ENCODE results near the gene STX18.
A peak's percentile ranks its signal among the peaks of the same experiment; 100 is the strongest.

The STX18 gene

DNA sequence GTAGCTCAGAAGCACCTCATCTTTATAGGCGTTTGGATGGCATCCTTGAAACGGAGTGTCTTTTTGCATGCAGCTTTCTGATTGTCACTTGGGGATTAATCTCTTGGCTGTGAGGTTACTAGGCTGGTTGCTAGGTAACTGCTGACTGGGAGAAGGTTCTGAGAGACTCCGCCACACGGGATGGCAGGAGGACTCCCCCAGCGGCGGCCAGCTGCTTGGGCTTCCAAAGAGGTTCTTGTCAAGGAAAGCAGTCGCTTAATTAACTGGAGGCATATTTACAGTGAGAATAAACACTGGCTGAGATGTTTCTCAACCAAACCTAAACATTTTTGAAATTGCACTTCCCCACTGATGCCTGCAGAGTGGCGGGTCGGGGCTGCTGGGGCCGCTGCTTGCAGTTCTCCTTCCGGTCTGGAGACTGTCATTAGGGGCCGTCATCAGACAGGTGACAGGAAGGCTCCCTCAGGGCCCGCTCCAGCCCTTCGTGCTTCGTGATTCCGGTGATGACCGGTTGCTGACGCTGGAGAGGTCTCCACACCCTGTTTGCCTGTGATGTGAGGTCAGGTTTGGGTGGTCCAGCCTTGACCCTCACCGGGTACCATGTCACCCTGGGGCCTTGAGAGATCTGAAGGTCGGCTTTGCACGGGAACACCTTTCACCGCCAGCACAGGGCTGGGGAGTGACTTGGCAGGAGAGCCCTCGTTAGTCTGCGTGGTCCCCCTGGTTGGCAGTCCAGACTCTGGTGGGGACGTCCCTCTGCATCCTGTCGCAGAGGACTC is 145.8 kb downstream of the STX18 start:
- no peak for DNase-seq

GRCh38 chr4:4395371-4395770 is 146.5 kb downstream of the STX18 start:
- DNase-seq, result no peak

DNA sequence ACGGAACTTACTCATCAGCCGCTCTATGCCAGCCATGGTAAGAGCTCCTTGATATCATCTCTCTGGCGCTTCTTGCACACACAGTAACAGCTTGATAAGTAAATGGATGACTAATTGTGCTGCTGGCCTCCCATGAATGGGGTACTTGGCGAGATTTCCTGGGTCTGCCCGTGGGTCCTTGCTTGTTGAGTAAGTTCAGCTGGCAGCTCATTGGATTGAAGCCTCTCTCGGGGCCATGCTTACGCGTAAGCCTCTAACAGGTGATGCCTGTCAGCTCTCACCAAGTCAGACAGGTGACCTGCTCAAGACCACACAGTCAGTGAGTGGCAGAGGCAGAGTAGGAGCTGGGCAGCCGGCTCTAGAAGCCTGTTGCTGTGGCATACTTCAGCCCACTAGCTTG is 147.2 kb downstream of the STX18 start:
- DNase-seq, result no peak

DNA sequence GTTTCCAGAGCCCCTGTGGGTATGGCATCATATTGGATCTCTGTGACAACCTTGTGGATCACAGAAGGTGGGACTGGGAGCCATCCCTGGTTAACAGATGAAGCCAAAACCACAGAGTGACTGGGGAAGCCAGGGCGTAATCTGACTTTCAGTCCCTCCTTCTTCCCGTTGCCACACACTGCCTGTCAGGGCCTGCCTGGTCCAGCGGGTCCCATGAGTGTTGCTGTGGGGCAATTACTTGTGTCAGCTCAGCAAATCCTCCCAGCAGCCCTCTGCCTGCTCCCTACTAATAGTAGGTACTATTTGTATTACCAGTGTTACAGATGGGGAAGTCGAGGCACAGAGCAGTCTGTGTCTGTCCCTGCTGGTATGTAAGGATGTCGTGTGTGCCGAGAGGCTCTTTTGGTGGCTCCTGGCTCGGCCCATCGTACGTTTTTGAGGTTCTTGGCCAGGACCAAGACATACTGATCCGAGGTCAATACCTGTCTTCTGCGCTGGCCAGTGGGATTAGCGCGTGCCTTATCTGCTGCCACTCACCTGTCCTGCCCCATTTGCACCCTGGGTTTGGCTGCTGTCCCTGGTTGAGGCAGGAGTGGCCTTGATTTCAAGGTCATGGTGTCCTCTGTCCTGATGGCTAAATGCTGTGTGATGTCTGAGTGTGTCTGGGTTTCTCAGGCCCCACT is 149.2 kb downstream of the STX18 start:
- no peak for DNase-seq

- DNase-seq, result no peak
Measured at GRCh38 chr4:4391866-4392265, 150.0 kb downstream of the STX18 start.

GRCh38 chr4:4390515-4391240 is 151.2 kb downstream of the STX18 start:
- no peak for DNase-seq

GRCh38 chr4:4390046-4390445 is 151.8 kb downstream of the STX18 start:
- no peak for DNase-seq

DNA sequence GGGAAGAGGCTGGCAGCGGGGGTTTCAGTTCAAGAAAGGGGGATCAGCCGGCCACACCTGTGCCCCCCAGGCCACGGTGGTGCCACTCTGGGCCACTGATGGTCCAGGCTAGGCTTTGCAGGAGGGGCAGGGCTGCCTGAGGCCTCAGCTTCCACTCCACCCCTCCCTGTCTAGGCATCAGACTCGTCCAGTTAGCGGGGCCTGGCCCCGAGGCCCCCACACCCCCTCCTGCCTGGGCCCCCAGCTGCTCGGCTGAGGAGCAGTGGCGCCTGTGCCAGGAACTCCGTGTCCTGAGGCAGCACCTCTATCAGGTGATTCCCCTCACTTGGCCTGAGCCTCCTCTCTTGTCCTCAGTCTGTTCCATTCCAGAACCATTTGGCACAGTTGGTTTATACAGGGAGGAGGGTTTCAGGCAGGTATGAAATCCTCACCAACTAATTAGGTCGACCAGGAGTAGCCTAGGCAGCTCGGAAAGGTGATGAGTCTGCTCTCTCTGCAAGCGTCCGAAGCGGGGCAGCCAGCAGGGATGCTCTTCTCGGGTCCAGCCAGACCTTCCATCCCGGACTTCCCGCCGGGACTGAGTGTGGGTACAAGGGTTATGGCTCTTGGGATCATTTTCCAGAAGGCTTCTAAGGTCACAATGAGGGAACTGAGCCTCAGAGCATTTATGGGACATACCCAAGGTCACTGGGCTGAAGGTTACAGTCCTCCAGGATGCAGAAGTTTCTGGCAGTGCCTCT is 152.8 kb downstream of the STX18 start:
- DNase-seq, result no peak

DNA sequence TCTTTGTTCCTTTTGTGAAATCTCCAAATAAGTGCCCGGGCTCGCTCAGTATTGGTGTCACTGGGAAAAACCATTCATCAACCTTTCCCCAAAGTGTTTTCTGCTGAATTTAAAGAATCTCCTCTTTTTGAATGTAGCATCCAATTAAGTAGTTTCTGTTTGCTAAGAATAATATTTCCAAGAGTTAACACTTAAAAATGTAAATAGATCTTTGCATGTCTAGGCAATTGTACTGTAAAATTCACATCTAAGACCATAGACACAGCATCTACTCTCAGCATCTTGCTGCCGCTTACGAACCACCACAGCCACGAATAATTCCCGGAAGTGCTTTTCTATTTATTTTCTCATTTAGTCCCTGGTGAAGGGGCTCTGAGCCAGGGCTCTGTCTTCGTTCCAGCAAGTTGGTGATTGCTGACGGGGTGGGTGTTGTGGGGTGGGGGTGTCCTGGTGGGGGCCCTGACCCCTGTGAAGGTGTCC is 153.5 kb downstream of the STX18 start:
- DNase-seq, result no peak

- no peak for DNase-seq
Measured at GRCh38 chr4:4387531-4388310, 154.1 kb downstream of the STX18 start.

- DNase-seq, result peak; percentile 12
Measured at GRCh38 chr4:4386736-4387392, 155.0 kb downstream of the STX18 start, which contains the start of gene NSG1. NSG1 (plus strand) TSS chr4:4387102; CDS start chr4:4387630, 528 bp downstream.

DNA sequence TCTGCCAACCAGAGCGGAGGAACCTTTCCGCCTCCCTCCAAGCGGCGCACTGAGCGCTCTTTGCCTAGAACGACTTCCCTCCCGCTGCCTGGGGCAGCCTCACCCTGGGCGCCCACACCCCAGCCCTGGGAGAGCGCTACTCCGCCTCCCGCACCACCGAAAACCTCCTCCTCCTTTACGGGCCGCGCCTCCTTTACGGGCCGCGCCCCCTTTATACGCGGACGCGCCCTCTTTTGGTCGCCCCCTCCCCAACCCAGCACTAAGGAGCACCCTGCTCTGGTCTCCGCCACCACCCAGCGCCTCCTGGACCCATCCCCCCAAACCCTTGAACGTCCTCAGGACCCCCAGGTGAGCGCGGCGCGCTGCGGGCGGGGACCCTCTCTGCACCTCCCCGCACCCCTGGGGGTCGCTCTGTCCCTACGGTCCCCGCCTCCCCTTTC is 155.5 kb downstream of the STX18 start:
- peak; percentile 4 for DNase-seq

DNA sequence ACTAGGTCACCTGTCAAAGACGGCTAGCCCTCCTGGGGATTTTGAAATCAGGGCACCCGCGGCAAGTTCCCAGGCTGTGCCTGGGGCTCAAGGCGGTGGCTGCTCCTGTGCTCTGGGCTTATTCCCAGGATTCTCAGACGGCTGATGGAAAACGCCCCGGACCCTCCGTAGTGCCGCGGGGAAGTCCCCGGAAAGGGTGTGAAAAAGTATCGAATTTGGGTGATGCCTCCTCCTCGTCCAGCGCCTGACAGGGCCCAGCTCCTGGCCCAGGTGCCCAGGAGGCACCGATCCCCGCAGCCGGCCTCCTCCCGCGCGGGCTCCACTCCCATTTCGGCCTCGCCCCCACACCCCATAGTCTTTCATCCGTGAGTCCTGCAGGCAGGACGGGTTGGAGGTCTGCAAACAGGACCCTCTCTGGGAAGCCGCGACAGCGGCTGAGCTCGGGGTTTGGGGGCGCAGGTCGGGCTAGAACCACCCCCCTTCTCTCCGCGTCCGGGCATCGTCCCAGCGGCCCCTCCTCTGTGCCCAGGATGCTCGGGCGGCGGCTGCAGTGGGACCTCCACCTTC is 156.0 kb downstream of the STX18 start:
- DNase-seq, result no peak

DNA sequence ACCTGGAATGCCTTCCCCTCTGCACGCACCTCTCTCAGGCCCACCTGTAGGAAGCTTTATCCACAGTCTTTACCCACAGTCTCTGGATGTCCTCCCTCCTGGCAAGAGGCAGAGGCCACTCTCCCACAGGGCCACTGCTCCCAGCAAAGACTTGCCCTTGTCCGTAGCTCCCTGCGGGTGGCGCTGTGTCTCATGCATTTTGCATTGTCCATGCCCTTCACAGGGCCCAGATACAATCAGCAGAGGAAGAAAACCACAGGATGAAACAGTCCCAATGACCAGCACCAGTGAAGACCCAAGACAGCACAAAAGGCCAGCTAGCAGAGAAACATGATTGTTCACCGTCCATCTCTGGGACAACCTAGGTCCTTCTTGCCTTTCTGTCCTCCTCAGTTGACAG is 157.0 kb downstream of the STX18 start:
- DNase-seq, result no peak

- DNase-seq, result no peak
Measured at GRCh38 chr4:4383085-4383484, 158.8 kb downstream of the STX18 start.

GRCh38 chr4:4379540-4380087 is 162.2 kb downstream of the STX18 start:
- no peak for DNase-seq

GRCh38 chr4:4377732-4378460 is 164.0 kb downstream of the STX18 start:
- DNase-seq, result no peak

- no peak for DNase-seq
Measured at GRCh38 chr4:4377191-4377590, 164.7 kb downstream of the STX18 start.

DNA sequence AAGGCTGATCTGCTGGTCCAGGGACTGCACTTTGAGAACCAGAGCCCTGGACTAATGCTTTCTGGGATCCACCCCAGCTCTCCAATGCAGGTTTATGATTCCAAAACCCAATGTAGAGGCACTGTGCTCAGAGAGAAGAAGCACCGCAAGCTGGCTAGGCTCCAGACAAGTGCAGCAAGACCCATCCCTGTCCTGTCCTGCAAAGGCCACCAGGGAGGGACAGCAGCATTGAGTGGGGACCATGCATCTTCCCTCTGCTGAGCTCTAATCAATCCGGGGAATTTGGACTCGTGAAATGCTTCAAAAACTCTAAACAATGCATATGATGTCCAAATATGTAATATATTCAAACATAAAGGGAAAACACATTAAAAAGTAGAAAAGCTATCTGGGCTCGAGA is 165.8 kb downstream of the STX18 start:
- no peak for DNase-seq
